Activated CD8-positive, alpha-beta T cell treated with anti-CD3 and anti-CD28 coated beads for 36 hours (primary cell): Measurements from ENCODE around the gene MPL. TPM values are rescaled to one million over a fixed set of nuclear protein-coding genes. Genes with fewer than 3 reads are reported as not detected.
A peak's percentile ranks its signal among the peaks of the same experiment; 100 is the strongest.

Experiments
- ATAC-seq: fragments of 200-7000 bp; cut with Tn5 transposase; one replicate; pipeline ENCODE4 v1.10.0; 2021; ENCODE audit warnings: mild to moderate bottlenecking, moderate library complexity
- CTCF ChIA-PET: fragments of 350-600 bp; sonication (Branson Sonifier 250); formaldehyde crosslinking; loops from one replicate; lab custom pipeline; 2021; ENCODE audit warnings: antibody characterized with exemption; lab: Charles Lee
- POLR2A ChIA-PET: fragments of 350-600 bp; sonication (Branson Sonifier 250); formaldehyde crosslinking; loops from one replicate; lab custom pipeline; 2021; ENCODE audit warnings: antibody characterized with exemption; lab: Charles Lee
- DNase-seq: peaks from one replicate; pipeline ENCODE4 v3.0.0-alpha.2; 2020
- H3K27ac Mint-ChIP-seq: one replicate; pipeline ENCODE4 v1.8.0; 2021; ENCODE audit warnings: mild to moderate bottlenecking, mixed read lengths
- H3K27me3 Mint-ChIP-seq: one replicate; pipeline ENCODE4 v1.8.0; 2021; ENCODE audit warnings: mixed read lengths
- H3K36me3 Mint-ChIP-seq: one replicate; pipeline ENCODE4 v1.8.0; 2021; ENCODE audit warnings: low read depth, mixed read lengths
- H3K4me1 Mint-ChIP-seq: one replicate; pipeline ENCODE4 v1.8.0; 2021; ENCODE audit warnings: low read depth, mixed read lengths
- H3K4me3 Mint-ChIP-seq: one replicate; pipeline ENCODE4 v1.8.0; 2021; ENCODE audit warnings: mild to moderate bottlenecking, moderate library complexity, mixed read lengths
- H3K9me3 Mint-ChIP-seq: one replicate; pipeline ENCODE4 v1.8.0; 2021; ENCODE audit warnings: mixed read lengths
- CTCF ChIP-seq: fragments of 200-600 bp; IDR thresholded peaks from one replicate; pipeline ENCODE4 v1.8.0; 2022; ENCODE audit warnings: antibody characterized with exemption, mild to moderate bottlenecking
- intact Hi-C: fragments of 100-400 bp; cut with micrococcal nuclease; formaldehyde crosslinking; loops from one replicate; pipeline ENCODE4 v1.10.0; 2022
- total RNA-seq, 2 experiments: library from RNA; stranded (reverse); gene quantifications; one replicate each; pipeline ENCODE4 v1.2.3, GENCODE V29; 2021

The MPL gene
- total RNA-seq, 2 experiments from 2014 or later = not detected

GRCh38 chr1:43352351-43352705 is 14.7 kb downstream of the MPL start:
- intact Hi-C loops = no loop called here
- TF ChIP-seq CTCF = no peak
- CTCF ChIA-PET = no interaction called here
- ATAC-seq (no peak), DNase-seq (no peak)
- Mint-ChIP-seq H3K9me3 (no peaks in the 10 kb centered on the region), H3K27ac (no peak overlapping the region), H3K4me3 (no peak overlapping the region), H3K36me3 (no peaks in the 10 kb centered on the region), H3K27me3 (no peaks in the 10 kb centered on the region), H3K4me1 (peaks cover 10% of the 10 kb centered on the region)
- POLR2A ChIA-PET = interaction anchor here (1.4 kb wide), 1 partner anchor 15 kb away, joined by 4 read pairs; no protein-coding TSS in a partner anchor

- ChIA-PET POLR2A (interaction anchor here (1.4 kb wide), 1 partner anchor 14 kb away, joined by 4 read pairs; no protein-coding TSS in a partner anchor), CTCF (no interaction called here)
- Mint-ChIP-seq H3K4me3 (no peak overlapping the region), H3K27me3 (no peaks in the 10 kb centered on the region), H3K36me3 (no peaks in the 10 kb centered on the region), H3K27ac (no peak overlapping the region), H3K4me1 (peaks cover 12% of the 10 kb centered on the region), H3K9me3 (no peaks in the 10 kb centered on the region)
- no peak for DNase-seq
- no peak for TF ChIP-seq CTCF
- no peak for ATAC-seq
- intact Hi-C loops = no loop called here
Observed at GRCh38 chr1:43352881-43353280, 15.3 kb downstream of the MPL start.

- Mint-ChIP-seq H3K4me1 (peaks cover 9% of the 10 kb centered on the region), H3K4me3 (no peak overlapping the region), H3K9me3 (no peaks in the 10 kb centered on the region), H3K36me3 (peaks cover 4% of the 10 kb centered on the region), H3K27ac (no peak overlapping the region), H3K27me3 (no peaks in the 10 kb centered on the region)
- POLR2A ChIA-PET = interaction anchor here (0.6 kb wide), 1 partner anchor 153 kb away, joined by 4 read pairs; no protein-coding TSS in a partner anchor
- ATAC-seq (no peak), DNase-seq (no peak)
- CTCF ChIA-PET = no interaction called here
- TF ChIP-seq CTCF = no peak
- intact Hi-C loops = no loop called here
Observed at GRCh38 chr1:43354471-43354870, 16.9 kb downstream of the MPL start.

- H3K9me3 Mint-ChIP-seq = no peaks in the 10 kb centered on the region
- no peak overlapping the region for H3K27ac Mint-ChIP-seq
- DNase-seq (no peak), ATAC-seq (no peak)
- peaks cover 8% of the 10 kb centered on the region for H3K4me1 Mint-ChIP-seq
- no peak for TF ChIP-seq CTCF
- H3K4me3 Mint-ChIP-seq = no peak overlapping the region
- no peaks in the 10 kb centered on the region for H3K27me3 Mint-ChIP-seq
- ChIA-PET CTCF (no interaction called here), POLR2A (no interaction called here)
- peaks cover 8% of the 10 kb centered on the region for H3K36me3 Mint-ChIP-seq
- intact Hi-C loops = no loop called here
Observed at GRCh38 chr1:43354936-43355335, 17.3 kb downstream of the MPL start.

- POLR2A ChIA-PET = no interaction called here
- intact Hi-C loops = no loop called here
- CTCF ChIA-PET = interaction anchor here (0.9 to 2.5 kb wide), 5 partner anchors 12 to 130 kb away, joined by 3 to 7 read pairs (median 5); no protein-coding TSS in a partner anchor
- TF ChIP-seq CTCF = no peak
- Mint-ChIP-seq H3K9me3 (no peaks in the 10 kb centered on the region), H3K36me3 (peaks cover 32% of the 10 kb centered on the region), H3K27ac (no peak overlapping the region), H3K4me1 (peaks cover 26% of the 10 kb centered on the region), H3K27me3 (no peaks in the 10 kb centered on the region), H3K4me3 (peak overlapping the region; percentile 95)
- no peak for ATAC-seq
- no peak for DNase-seq
Observed at GRCh38 chr1:43357251-43357650, 19.6 kb downstream of the MPL start.
